Duodenal mucosa (tissue), 2 donors: Measurements from ENCODE around the gene FSTL4.

Source experiments
- H3K27ac ChIP-seq: one replicate; pipeline ENCODE4 v1.7.0; 2013; ENCODE audit warnings: low read depth, low read length
- H3K27me3 ChIP-seq, 2 donors: one replicate each; pipeline ENCODE4 v1.7.0; 2013; ENCODE audit warnings: low read length in 2 of 2, control low read depth in 1 of 2; ENCODE audit not compliant: insufficient read depth in 2 of 2, control insufficient read depth in 1 of 2
- H3K36me3 ChIP-seq, 2 donors: one replicate each; pipeline ENCODE4 v1.7.0; 2013; ENCODE audit warnings: low read length in 2 of 2, control low read depth in 1 of 2; ENCODE audit not compliant: insufficient read depth in 2 of 2, control insufficient read depth in 1 of 2
- H3K4me1 ChIP-seq, 2 donors: one replicate each; pipeline ENCODE4 v1.7.0; 2013; ENCODE audit warnings: low read length in 2 of 2, control low read depth in 1 of 2; ENCODE audit not compliant: insufficient read depth in 2 of 2, control insufficient read depth in 1 of 2
- H3K4me3 ChIP-seq, 2 donors: one replicate each; pipeline ENCODE4 v1.7.0; 2013; ENCODE audit warnings: low read length in 2 of 2, low read depth in 1 of 2
- H3K9ac ChIP-seq, 2 donors: one replicate each; pipeline ENCODE4 v1.7.0; 2013; ENCODE audit warnings: low read length in 2 of 2, low read depth in 1 of 2
- H3K9me3 ChIP-seq, 2 donors: one replicate each; pipeline ENCODE4 v1.7.0; 2013; ENCODE audit warnings: low read length in 2 of 2, control low read depth in 1 of 2; ENCODE audit not compliant: control insufficient read depth in 1 of 2

Gene FSTL4

GRCh38 chr5:133250527-133250926, 361.8 kb downstream of the FSTL4 start:
- no peaks in the 10 kb centered on the region for H3K4me1 ChIP-seq
- H3K36me3 ChIP-seq: no peaks in the 10 kb centered on the region
- no peak overlapping the region for H3K27ac ChIP-seq
- H3K9me3 ChIP-seq: no peaks in the 10 kb centered on the region
- no peak overlapping the region for H3K4me3 ChIP-seq
- no peaks in the 10 kb centered on the region for H3K27me3 ChIP-seq
- H3K9ac ChIP-seq: no peak overlapping the region

- H3K9ac ChIP-seq: no peak overlapping the region
- peaks cover under 1% of the 10 kb centered on the region in 2 donors for H3K4me1 ChIP-seq
- no peaks in the 10 kb centered on the region for H3K27me3 ChIP-seq
- H3K36me3 ChIP-seq: no peaks in the 10 kb centered on the region
- no peak overlapping the region for H3K27ac ChIP-seq
- H3K4me3 ChIP-seq: no peak overlapping the region
- no peaks in the 10 kb centered on the region for H3K9me3 ChIP-seq
Measured at GRCh38 chr5:133249593-133249992, 362.7 kb downstream of the FSTL4 start.

- H3K9me3 ChIP-seq: no peaks in the 10 kb centered on the region
- H3K4me1 ChIP-seq: peaks cover 6 to 8% of the 10 kb centered on the region in 2 donors
- H3K27me3 ChIP-seq: no peaks in the 10 kb centered on the region
- no peak overlapping the region for H3K27ac ChIP-seq
- no peak overlapping the region for H3K4me3 ChIP-seq
- H3K36me3 ChIP-seq: no peaks in the 10 kb centered on the region
- no peak overlapping the region for H3K9ac ChIP-seq
Measured at GRCh38 chr5:133247881-133248624, 364.3 kb downstream of the FSTL4 start.

GRCh38 chr5:133247151-133247709, 365.1 kb downstream of the FSTL4 start:
- Histone ChIP-seq H3K4me3 (no peak overlapping the region), H3K9ac (no peak overlapping the region), H3K9me3 (no peaks in the 10 kb centered on the region), H3K36me3 (no peaks in the 10 kb centered on the region), H3K27ac (no peak overlapping the region), H3K27me3 (no peaks in the 10 kb centered on the region), H3K4me1 (peaks cover 6 to 8% of the 10 kb centered on the region in 2 donors)

DNA sequence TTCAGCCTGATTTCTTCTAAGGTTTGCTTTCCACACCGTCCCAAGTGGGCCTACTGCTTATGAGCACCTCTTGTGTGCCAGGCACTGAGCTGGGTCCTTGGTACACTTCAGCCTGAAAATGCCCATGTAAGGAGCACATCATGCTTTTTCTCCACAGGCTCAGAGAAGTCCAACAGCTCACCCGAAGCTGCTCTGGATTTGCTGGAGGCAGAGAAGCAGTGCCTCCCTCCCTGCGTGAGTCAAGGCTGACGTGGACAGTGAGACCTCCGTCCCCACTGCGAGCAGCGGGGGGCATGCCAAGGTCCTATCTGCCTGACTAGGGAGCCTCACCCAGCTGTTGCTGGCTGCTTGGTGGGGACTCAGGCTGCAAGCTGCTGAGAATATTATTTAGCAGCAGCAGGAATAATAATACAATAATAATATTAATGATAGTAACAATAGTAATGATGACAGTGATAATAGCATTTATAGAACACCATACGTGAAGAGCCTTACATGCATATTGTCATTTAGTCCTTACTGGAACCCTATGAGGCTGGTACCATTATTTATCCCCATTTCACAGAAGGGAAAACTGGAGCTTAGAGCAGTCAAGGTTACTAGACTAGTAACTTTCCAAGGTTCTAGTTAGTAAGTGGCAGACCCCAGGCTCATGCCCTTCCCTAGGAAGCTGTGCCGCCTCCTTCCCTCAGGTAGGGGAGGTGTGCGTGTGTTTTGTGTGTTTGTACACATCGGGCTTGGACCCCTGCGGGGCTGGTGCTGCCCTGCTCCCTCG, 365.8 kb downstream of the FSTL4 start:
- Histone ChIP-seq H3K27ac (no peak overlapping the region), H3K4me1 (peaks cover 6 to 8% of the 10 kb centered on the region in 2 donors)

DNA sequence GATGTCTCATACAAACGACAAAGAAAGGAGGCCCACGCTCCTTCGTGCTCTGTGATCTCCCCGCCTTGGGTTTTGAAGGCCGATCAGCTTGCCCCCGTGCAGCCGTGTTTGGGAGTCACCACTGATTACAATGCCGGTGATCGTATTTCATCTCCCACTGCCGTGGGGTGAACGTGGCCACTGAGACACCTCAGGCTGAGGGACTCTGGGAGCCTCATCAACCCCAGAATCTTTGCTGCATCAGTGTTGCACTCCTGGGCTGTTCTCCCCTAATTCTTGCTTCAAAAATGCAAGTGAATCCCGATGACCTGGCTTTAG, 366.3 kb downstream of the FSTL4 start:
- Histone ChIP-seq H3K27me3 (no peaks in the 10 kb centered on the region), H3K4me1 (peaks cover 6 to 8% of the 10 kb centered on the region in 2 donors), H3K4me3 (no peak overlapping the region), H3K36me3 (no peaks in the 10 kb centered on the region), H3K9me3 (no peaks in the 10 kb centered on the region), H3K9ac (no peak overlapping the region), H3K27ac (no peak overlapping the region)

More for the DNA sequence above, 365.8 kb downstream of the FSTL4 start:
- H3K9me3 ChIP-seq: no peaks in the 10 kb centered on the region
- no peaks in the 10 kb centered on the region for H3K36me3 ChIP-seq
- no peak overlapping the region for H3K9ac ChIP-seq
- no peaks in the 10 kb centered on the region for H3K27me3 ChIP-seq
- no peak overlapping the region for H3K4me3 ChIP-seq

DNA sequence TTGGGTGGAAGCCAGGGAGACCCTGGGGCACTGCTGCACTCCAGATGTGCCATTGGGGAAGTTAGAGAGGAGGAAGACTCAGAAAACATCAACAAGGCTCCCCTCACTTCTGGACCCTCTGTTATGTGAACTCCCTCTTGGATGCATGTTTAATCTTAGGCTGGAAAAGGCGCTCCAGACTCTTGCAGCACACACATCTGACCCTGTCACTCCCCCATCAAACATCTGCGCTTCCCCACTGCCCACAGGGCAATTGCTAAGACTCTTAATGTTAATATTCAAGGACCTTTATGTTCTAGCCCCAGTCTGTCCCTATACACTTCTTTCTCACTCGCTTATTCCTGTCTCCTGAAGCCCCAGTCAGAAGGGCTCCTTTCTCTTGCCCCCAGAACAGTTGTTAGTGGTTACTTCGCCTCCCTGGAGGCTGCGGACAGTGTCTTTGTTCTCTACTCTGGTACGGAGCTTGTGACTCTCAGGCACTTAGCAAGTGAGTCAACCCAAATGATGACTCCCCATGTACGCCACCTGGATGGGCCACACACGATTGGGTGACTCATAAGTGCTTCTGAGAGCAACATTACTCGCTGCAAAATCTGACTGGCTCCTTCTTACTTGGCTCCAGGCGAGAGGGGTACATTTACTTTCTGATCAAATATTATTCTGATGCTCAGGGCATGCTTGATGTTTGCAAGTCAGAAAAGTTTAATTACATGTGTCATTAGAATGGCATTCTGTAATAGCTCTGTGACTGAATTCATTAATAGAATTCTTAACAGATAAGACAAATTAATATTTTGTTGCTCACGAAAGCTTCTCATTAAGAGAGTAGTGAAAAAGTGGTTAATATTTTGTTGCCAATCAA, 366.9 kb downstream of the FSTL4 start:
- Histone ChIP-seq H3K27ac (no peak overlapping the region), H3K4me1 (peaks cover 6 to 11% of the 10 kb centered on the region in 2 donors), H3K9me3 (no peaks in the 10 kb centered on the region), H3K9ac (no peak overlapping the region), H3K36me3 (no peaks in the 10 kb centered on the region), H3K4me3 (no peak overlapping the region), H3K27me3 (no peaks in the 10 kb centered on the region)

DNA sequence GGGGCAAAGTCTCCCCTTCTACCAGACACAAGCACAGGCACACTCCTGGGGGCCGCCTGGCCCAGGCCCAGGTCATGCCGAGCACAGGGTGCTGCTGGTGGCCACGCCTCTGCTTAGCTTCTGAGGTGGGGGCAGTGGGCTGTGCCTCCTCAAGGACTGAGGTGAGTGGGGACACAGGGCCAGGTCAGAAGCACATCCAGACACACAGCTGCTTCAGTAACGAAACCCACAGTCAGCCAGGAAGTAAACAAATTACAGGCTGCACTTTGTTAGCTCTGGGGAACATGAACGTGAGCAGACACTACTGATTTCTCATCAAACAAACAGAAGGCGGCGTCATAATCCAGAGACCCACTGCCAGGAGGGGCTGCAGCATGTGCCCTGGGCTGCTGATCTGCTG, 368.1 kb downstream of the FSTL4 start:
- H3K27ac ChIP-seq: no peak overlapping the region
- no peak overlapping the region for H3K9ac ChIP-seq
- no peaks in the 10 kb centered on the region for H3K36me3 ChIP-seq
- peaks cover 6 to 11% of the 10 kb centered on the region in 2 donors for H3K4me1 ChIP-seq
- H3K4me3 ChIP-seq: no peak overlapping the region
- no peaks in the 10 kb centered on the region for H3K9me3 ChIP-seq
- H3K27me3 ChIP-seq: no peaks in the 10 kb centered on the region

- no peaks in the 10 kb centered on the region for H3K36me3 ChIP-seq
- H3K27me3 ChIP-seq: no peaks in the 10 kb centered on the region
- peaks cover 6 to 11% of the 10 kb centered on the region in 2 donors for H3K4me1 ChIP-seq
- no peak overlapping the region for H3K4me3 ChIP-seq
- no peak overlapping the region for H3K9ac ChIP-seq
- H3K27ac ChIP-seq: no peak overlapping the region
- H3K9me3 ChIP-seq: no peaks in the 10 kb centered on the region
Measured at GRCh38 chr5:133243196-133243595, 369.1 kb downstream of the FSTL4 start.
